ENCODE results near the gene CBLIF. TPM values are rescaled to one million over a fixed set of nuclear protein-coding genes. Genes with fewer than 3 reads are reported as not detected.
A peak's percentile ranks its signal among the peaks of the same experiment; 100 is the strongest.
"Not testable (repeated sequence)": the region's sequence is repeated elsewhere in the genome, so short reads cannot be mapped to it uniquely, and the experiment has no call there.

The CBLIF gene
- total RNA-seq, 1 donor from 2014 or later, result not detected

DNA sequence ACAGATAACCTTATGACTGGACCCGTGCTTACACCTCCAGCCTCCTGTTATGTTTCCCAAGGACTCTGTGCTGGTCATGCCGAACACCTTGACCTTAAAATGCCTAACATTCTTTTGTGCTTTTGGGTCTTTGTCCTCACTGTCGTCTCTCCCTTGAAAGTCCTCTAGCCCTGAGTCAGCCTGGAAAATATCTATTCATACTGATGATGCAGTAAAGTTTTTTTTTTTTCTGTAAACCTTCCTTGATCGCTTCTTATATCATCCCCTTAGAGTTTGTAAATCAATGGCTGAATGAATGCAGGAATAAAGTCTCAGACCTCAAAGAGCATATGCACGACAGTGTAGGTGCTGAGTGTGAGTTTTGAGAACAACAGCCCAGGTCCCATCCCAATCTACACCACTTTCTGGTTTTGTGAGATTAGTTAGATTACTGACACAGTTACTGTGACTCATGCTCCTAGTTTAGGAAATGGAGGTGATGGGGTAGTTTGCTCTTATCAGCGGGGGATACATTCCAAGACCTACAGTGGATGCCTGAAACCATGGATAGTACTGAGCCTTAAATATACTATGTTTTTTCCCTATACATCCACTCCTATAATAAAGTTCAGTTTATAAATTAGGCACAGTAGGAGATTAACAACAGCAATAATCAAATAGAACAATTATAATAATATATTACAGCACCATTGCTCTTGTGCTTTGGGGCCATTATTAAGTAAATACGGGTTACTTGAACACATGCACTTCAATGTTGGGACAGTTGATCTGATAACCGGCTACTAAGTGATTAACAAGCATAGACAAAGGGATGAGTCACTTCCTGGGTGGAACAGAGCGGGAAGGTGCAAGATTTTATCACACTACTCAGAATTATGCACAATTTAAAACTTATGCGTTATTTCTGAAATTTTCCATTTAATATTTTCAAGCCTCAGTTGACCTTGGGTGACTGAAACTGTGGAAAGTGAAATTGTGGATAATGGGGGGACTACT is 12.4 kb upstream of the CBLIF start:
- H3K36me3 ChIP-seq (ENCODE audit: control insufficient read depth, insufficient read depth, low read length), result no peaks in the 10 kb centered on the region
- no peaks in the 10 kb centered on the region for H3K27me3 ChIP-seq (ENCODE audit: control insufficient read depth, insufficient read depth, low read length)
- peak; percentile 79 for DNase-seq (ENCODE audit: low read depth)
- TF ChIP-seq, protein P1, sequence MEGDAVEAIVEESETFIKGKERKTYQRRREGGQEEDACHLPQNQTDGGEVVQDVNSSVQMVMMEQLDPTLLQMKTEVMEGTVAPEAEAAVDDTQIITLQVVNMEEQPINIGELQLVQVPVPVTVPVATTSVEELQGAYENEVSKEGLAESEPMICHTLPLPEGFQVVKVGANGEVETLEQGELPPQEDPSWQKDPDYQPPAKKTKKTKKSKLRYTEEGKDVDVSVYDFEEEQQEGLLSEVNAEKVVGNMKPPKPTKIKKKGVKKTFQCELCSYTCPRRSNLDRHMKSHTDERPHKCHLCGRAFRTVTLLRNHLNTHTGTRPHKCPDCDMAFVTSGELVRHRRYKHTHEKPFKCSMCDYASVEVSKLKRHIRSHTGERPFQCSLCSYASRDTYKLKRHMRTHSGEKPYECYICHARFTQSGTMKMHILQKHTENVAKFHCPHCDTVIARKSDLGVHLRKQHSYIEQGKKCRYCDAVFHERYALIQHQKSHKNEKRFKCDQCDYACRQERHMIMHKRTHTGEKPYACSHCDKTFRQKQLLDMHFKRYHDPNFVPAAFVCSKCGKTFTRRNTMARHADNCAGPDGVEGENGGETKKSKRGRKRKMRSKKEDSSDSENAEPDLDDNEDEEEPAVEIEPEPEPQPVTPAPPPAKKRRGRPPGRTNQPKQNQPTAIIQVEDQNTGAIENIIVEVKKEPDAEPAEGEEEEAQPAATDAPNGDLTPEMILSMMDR (IDR thresholded peaks at IDR 0.05; ENCODE audit: insufficient read depth, low read length, severe bottlenecking), result no peak
- no peak overlapping the region for H3K4me3 ChIP-seq (ENCODE audit: low read depth, low read length)
- FAIRE-seq, result no peak

DNA sequence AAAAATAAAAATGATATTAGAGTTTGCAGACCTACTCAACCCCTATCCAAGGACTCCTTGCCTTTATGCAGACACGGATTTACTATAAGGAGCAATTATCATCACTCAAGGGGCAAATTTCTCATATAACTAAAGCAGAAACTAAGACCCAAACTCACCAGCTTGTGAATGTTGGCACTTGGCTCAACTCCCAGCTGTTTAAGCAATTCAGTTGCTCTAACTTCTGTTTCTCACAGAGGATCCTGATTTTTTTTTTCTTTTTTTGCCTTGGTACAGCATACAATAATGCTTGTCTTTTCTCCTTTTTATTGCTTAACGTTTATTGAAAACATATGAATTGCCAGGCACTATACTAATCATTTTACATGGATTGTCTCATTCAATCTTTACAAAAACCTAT is 9.6 kb upstream of the CBLIF start:
- TF ChIP-seq, protein P1 (IDR thresholded peaks at IDR 0.05; ENCODE audit: insufficient read depth, low read length, severe bottlenecking), result no peak
- no peak for DNase-seq (ENCODE audit: low read depth)
- Histone ChIP-seq H3K4me3 (ENCODE audit: low read depth, low read length) (no peak overlapping the region), H3K27me3 (ENCODE audit: control insufficient read depth, insufficient read depth, low read length) (no peaks in the 10 kb centered on the region), H3K36me3 (ENCODE audit: control insufficient read depth, insufficient read depth, low read length) (no peaks in the 10 kb centered on the region)
- FAIRE-seq, result no peak

DNA sequence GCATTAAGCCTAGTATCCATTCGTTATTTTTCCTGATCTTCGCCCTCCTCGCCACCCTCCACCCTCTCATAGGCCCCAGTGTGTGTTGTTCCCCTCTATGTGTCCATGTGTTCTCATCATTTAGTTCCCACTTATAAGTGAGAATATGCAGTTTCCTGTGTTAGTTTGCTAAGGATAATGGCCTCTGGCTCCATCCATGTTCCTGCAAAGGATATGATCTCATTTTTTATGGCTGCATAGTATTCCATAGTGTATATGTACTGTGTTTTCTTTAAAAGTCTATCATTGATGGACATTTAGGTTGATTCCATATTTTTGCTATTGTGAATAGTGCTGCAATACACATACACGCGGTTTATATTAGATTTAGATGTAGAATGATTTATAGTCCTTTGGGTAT is 6.1 kb upstream of the CBLIF start:
- not testable (repeated sequence) for H3K36me3 ChIP-seq (ENCODE audit: control insufficient read depth, insufficient read depth, low read length); DNase-seq (ENCODE audit: low read depth); FAIRE-seq; H3K4me3 ChIP-seq (ENCODE audit: low read depth, low read length); H3K27me3 ChIP-seq (ENCODE audit: control insufficient read depth, insufficient read depth, low read length)

DNA sequence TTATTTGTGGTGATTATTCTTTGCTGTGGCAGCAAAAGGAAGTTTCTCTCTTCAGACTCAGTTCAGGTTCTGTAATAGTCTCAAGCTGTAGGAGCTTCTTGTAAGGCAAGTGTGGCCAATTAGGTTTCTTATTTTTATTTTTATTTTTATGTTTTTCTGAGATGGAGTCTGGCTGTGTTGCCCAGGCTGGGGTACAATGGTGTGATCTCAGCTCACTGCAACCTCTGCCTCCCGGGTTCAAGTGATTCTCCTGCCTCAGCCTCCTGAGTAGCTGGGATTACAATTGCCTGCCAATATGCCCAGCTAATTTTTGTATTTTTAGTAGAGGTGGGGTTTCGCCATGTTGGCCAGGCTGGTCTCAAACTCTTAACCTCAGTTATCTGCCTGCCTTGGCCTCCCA is 4.3 kb upstream of the CBLIF start:
- DNase-seq (ENCODE audit: low read depth); H3K36me3 ChIP-seq (ENCODE audit: control insufficient read depth, insufficient read depth, low read length); FAIRE-seq; H3K4me3 ChIP-seq (ENCODE audit: low read depth, low read length); H3K27me3 ChIP-seq (ENCODE audit: control insufficient read depth, insufficient read depth, low read length): not testable (repeated sequence)

DNA sequence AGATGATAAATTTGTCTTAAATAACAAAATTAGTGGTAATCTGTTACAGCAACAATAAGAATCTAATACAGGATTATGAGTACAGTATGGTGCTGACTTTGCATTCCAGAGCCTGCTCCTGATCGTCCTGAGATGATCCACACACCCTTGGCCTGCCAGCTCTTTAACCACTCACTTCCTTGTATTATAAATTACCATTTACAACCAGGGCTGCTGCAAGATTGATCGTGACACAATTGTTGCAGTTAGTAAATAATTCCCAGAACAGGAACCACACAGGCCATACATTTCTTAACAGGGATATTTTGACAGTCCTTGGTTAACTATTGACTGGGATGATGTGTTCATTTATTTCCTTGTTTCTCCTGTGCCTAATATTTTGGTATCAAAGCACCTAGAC is 3.8 kb upstream of the CBLIF start:
- TF ChIP-seq, protein P1 (IDR thresholded peaks at IDR 0.05; ENCODE audit: insufficient read depth, low read length, severe bottlenecking), result no peak
- Histone ChIP-seq H3K36me3 (ENCODE audit: control insufficient read depth, insufficient read depth, low read length) (no peaks in the 10 kb centered on the region), H3K27me3 (ENCODE audit: control insufficient read depth, insufficient read depth, low read length) (no peaks in the 10 kb centered on the region), H3K4me3 (ENCODE audit: low read depth, low read length) (no peak overlapping the region)
- FAIRE-seq, result no peak
- DNase-seq (ENCODE audit: low read depth), result no peak

DNA sequence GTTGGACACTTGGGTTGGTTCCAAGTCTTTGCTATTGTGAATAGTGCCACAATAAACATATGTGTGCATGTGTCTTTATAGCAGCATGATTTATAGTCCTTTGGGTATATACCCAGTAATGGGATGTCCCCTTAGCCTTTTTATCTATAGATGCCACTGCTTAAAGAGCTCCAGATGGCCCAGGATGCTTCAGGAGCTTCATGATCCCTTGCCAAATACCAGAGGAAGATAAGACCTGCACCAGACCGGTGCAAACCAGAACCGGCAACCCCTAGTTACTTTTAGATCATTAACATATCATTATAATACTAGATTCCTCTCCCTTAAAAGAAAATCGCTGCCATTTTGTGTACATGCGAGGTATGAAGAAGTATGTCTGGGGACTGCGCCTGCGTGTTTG is 3.1 kb upstream of the CBLIF start:
- H3K27me3 ChIP-seq (ENCODE audit: control insufficient read depth, insufficient read depth, low read length); DNase-seq (ENCODE audit: low read depth); H3K36me3 ChIP-seq (ENCODE audit: control insufficient read depth, insufficient read depth, low read length); H3K4me3 ChIP-seq (ENCODE audit: low read depth, low read length); FAIRE-seq: not testable (repeated sequence)

DNA sequence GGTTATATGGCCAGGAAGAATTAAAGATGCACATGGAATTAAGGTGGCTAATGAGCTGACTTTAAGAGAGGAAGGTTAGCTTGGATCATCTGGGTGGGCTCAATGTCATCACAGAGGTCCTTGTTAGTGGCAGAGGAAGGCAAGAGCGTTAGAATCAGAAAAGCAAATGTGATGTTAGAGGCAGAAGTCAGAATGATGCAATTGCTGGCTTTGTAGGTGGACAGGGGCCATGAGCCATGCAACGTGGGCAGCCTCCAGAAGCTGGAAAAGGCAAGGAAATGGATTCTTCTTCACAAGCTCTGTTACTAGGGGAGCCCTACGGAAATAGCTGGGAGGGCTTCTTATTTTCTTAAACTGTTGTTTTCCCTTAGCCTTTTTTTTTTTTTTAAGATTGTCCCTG is 2.3 kb upstream of the CBLIF start:
- TF ChIP-seq, protein P1 (IDR thresholded peaks at IDR 0.05; ENCODE audit: insufficient read depth, low read length, severe bottlenecking), result no peak
- no peak for FAIRE-seq
- DNase-seq (ENCODE audit: low read depth), result no peak
- no peaks in the 10 kb centered on the region for H3K27me3 ChIP-seq (ENCODE audit: control insufficient read depth, insufficient read depth, low read length)
- H3K36me3 ChIP-seq (ENCODE audit: control insufficient read depth, insufficient read depth, low read length), result no peaks in the 10 kb centered on the region
- no peak overlapping the region for H3K4me3 ChIP-seq (ENCODE audit: low read depth, low read length)
